ENCODE data around the gene NR6A1.

NR6A1 gene

GRCh38 chr9:124663046-124663961, 107.8 kb downstream of the NR6A1 start:
- DNase-seq, result no peak
- no peaks in the 10 kb centered on the region for H3K36me3 ChIP-seq (replicated peaks)
- TF ChIP-seq, protein P1, sequence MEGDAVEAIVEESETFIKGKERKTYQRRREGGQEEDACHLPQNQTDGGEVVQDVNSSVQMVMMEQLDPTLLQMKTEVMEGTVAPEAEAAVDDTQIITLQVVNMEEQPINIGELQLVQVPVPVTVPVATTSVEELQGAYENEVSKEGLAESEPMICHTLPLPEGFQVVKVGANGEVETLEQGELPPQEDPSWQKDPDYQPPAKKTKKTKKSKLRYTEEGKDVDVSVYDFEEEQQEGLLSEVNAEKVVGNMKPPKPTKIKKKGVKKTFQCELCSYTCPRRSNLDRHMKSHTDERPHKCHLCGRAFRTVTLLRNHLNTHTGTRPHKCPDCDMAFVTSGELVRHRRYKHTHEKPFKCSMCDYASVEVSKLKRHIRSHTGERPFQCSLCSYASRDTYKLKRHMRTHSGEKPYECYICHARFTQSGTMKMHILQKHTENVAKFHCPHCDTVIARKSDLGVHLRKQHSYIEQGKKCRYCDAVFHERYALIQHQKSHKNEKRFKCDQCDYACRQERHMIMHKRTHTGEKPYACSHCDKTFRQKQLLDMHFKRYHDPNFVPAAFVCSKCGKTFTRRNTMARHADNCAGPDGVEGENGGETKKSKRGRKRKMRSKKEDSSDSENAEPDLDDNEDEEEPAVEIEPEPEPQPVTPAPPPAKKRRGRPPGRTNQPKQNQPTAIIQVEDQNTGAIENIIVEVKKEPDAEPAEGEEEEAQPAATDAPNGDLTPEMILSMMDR (IDR thresholded peaks at IDR 0.05; ENCODE audit: low read depth, low read length, missing control alignments), result no peak
- no peak overlapping the region for H3K27ac ChIP-seq
- H3K27me3 ChIP-seq (replicated peaks), result no peaks in the 10 kb centered on the region
- in situ Hi-C loops (cut with HindIII; ENCODE audit: low pct_ligation_motif_present, low sequenced_read_pairs), result no loop called here
- H3K4me3 ChIP-seq (ENCODE audit: low read depth, low read length), result no peak overlapping the region

- Histone ChIP-seq H3K27ac (no peak overlapping the region), H3K36me3 (replicated peaks) (no peaks in the 10 kb centered on the region), H3K4me3 (ENCODE audit: low read depth, low read length) (no peak overlapping the region), H3K27me3 (replicated peaks) (no peaks in the 10 kb centered on the region)
- in situ Hi-C loops (cut with HindIII; ENCODE audit: low pct_ligation_motif_present, low sequenced_read_pairs), result no loop called here
- DNase-seq, result no peak
- TF ChIP-seq, protein P1 (IDR thresholded peaks at IDR 0.05; ENCODE audit: low read depth, low read length, missing control alignments), result no peak
These were observed 108.5 kb downstream of the NR6A1 start for GRCh38 chr9:124662561-124662960.

DNA sequence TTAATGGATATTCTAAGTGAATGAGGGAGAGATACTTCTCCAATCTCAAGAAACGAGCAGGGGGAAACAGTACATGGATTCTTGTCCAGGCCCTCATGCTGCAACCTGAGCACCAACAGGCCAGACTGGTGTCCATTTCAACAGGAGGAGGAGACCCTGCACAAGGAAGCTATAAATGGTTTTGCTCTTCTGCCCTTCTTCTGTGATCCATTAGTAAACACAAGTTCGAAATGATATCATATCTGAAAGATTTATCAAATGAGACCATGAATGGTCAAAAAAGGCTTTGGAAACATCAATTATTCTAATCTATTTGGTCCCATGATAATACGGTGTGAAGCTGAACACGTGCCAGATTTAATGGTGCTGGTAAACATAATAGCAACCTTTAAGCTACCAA, 109.8 kb downstream of the NR6A1 start:
- Histone ChIP-seq H3K4me3 (ENCODE audit: low read depth, low read length) (peak overlapping the region; percentile 6), H3K27ac (peak overlapping the region; percentile 100), H3K27me3 (replicated peaks) (no peaks in the 10 kb centered on the region), H3K36me3 (replicated peaks) (no peaks in the 10 kb centered on the region)
- in situ Hi-C loops (cut with HindIII; ENCODE audit: low pct_ligation_motif_present, low sequenced_read_pairs), result no loop called here
- TF ChIP-seq, protein P1 (IDR thresholded peaks at IDR 0.05; ENCODE audit: low read depth, low read length, missing control alignments), result no peak
- DNase-seq, result no peak

GRCh38 chr9:124660341-124660801, 110.7 kb downstream of the NR6A1 start:
- Histone ChIP-seq H3K27ac (peak overlapping the region; percentile 100), H3K4me3 (ENCODE audit: low read depth, low read length) (peak overlapping the region; percentile 70), H3K36me3 (replicated peaks) (no peaks in the 10 kb centered on the region), H3K27me3 (replicated peaks) (no peaks in the 10 kb centered on the region)
- DNase-seq, result peak; percentile 56
- in situ Hi-C loops (cut with HindIII; ENCODE audit: low pct_ligation_motif_present, low sequenced_read_pairs), result no loop called here
- TF ChIP-seq, protein P1 (IDR thresholded peaks at IDR 0.05; ENCODE audit: low read depth, low read length, missing control alignments), result no peak

GRCh38 chr9:124659099-124659659, 111.9 kb downstream of the NR6A1 start:
- Histone ChIP-seq H3K27me3 (replicated peaks) (no peaks in the 10 kb centered on the region), H3K36me3 (replicated peaks) (no peaks in the 10 kb centered on the region), H3K27ac (peak overlapping the region; percentile 100), H3K4me3 (ENCODE audit: low read depth, low read length) (peak overlapping the region; percentile 70)
- TF ChIP-seq, protein P1 (IDR thresholded peaks at IDR 0.05; ENCODE audit: low read depth, low read length, missing control alignments), result no peak
- DNase-seq, result peak; percentile 97
- in situ Hi-C loops (cut with HindIII; ENCODE audit: low pct_ligation_motif_present, low sequenced_read_pairs), result no loop called here
